NCI-H2196 (cell line): ENCODE results near the gene VCAN.

Source experiments
- DNase-seq: peaks from one replicate; lab custom pipeline; 2025; ENCODE audit not compliant: unreplicated experiment; lab: John Stamatoyannopoulos, UW

VCAN gene

DNA sequence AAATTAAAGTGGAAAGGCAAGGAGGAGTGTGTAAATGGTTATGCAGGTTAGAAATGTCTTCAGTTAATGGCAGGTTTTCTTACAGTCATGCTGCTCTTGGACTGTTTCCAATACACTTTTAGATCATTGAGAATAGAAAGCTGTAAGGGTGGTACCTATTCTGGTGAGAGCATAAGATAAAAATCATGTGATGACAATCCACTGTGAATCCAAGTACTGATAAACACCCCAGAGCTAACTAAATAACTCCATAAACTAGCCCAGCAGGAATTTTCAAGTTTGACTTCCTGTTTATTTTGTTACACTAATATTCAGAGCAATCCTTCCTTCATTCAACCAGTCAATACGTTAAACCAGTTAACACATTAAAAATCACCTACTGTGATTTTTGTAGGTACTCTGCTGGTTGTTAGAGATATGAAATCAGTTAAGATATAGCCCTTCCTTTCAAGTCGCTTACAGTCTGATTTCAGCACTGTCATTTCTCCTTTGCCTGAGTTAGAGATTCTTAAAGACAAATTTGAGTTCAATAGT lies 22.6 kb downstream of the VCAN start:
- DNase-seq, result no peak

DNA sequence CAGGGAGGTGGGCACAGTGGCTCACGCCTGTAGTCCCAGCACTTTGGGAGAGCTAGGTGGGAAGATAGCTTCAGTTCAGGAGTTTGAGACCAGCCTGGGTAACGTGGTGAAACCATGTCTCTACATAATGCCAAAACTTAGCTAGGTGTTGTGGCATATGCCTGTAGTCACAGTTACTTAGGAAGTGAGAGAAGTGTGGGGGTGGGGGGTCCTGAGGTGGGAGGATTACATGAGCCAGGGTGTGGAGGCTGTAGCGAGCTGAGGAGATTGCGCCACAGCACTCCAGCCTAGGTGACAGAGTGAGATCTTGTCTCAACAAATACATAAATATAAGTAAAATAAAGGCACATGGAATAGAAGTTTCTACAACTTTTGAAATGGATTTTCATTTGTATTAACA lies 23.1 kb downstream of the VCAN start:
- DNase-seq, result no peak

DNA sequence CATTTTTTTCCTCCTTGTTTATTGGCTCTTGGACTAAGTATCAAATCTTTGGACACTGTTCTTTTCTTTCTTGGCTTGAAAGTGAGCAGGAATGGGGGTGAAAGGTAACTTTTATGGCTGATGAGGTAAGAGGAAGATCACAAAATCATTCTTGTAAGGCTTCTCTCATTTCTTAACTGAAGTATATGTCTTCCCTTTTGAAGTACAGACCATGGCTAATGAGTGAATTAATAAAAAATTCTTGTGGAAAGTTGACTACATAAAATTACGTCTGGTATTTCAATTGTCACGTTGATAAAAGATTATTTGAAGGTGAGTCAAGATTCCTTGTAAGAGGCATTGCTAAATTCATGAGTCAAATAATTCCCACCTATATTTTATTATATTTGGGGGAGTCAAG lies 25.1 kb downstream of the VCAN start:
- no peak for DNase-seq

DNA sequence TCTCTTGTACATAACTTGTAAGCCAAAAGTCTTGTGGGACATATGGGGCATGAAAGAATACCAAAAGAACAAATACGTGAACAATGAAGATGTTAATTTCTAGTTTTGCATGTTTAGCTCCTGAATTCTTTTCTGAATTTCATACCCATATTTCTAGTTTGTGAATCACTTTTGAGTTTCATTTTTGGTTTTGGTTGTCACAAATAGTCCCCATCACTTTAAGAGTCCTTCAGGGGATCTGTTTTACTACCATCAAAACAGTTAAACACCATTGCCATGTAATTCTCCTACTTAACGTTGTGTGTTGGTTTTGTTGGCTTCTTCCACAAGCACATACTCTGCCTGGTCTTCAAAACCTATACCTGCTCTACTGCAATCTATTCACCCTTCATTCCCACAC lies 27.0 kb downstream of the VCAN start:
- no peak for DNase-seq

DNA sequence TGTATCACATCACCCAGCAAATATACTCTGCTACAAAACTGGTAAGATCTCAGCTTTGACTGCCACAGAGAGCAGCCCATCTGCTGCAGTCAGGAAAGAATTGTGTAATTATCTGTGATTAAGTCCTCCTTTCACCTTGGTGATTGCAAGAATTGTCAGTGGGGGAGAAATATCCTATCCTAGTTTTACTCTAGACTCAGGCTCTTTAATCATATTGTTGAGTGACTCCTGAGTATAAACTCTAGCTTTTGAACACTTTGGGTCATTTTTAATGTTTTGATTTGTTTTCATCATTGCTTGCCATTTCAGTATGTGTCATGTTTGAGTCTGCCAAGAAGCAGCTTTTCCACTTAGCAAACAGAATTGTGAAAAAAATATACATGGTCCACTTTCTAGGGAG lies 32.1 kb downstream of the VCAN start:
- no peak for DNase-seq

DNA sequence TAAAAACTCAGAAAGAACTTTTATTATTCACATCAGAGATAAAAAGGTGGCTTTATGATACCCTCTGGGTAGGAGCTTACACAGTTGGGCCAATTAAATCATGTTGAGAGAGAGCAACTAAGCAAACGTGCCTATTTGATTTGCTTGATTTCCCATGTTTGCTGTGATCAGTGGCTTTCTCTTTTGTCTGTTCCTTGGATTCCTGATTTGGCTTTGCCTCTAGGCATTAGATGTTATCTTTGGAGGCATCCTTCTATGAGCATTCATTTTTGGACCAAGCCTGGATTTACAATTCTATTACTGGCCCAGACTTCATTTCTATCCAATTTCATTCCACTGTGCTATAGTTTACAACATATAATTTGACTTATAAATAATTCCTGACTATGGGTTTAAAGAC lies 35.9 kb downstream of the VCAN start:
- no peak for DNase-seq

DNA sequence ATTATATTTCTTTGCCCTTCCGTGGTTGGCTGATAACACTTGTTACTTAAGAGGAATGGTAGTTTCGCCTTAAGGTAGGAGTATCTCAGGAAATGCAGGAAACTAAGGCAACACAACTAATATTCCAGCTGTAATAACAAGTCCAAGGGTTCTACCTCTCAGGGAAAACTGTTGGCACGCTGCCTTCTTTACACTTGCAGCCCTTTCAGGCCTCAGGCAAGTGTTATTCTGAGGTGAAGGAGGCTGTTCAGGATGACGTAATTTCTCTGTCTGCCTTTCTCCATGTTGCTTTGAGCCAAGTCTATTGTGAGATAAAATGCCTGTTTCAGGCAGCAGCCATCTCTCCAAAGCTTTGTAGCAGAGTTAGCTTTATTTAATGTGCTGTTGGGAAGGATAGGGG lies 38.0 kb downstream of the VCAN start:
- DNase-seq, result no peak

DNA sequence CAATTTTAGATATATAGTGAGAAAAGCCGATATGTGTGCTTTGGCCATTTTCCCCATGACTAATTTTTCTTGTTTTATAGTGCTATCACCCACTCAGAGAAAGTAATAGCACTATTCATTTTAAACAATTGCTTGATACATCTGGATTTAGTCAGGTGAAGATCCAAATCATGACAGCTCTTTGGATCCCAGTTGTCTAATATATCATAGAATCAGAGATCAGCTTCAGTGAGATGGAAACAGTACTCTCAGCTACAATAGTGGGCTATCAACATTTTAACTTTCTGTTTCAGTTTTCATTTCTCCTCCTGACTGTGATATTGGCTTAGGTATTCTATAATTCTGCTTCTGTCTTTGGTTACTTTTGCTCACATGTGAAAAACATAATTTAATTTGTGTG lies 38.7 kb downstream of the VCAN start:
- no peak for DNase-seq

DNA sequence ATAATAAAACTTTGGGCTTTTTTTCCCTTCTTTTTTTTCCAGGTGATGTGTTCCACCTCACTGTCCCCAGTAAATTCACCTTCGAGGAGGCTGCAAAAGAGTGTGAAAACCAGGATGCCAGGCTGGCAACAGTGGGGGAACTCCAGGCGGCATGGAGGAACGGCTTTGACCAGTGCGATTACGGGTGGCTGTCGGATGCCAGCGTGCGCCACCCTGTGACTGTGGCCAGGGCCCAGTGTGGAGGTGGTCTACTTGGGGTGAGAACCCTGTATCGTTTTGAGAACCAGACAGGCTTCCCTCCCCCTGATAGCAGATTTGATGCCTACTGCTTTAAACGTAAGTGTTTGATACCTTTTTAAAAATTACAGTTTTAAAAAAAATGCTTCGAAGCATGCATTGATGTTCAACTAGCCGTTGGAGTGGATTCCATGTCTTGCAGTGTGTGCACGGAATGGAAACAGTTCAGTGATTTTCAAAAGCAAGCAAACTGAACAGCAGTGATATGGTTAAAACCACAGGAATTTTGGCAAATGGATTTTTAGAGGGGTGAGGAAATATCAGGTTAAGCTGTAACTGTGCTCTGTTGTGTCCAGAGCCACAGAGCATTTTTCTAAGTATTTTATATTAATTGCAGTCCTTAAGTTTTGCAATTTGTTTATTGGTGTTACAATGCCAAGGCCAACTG lies 40.7 kb downstream of the VCAN start:
- DNase-seq, result no peak

DNA sequence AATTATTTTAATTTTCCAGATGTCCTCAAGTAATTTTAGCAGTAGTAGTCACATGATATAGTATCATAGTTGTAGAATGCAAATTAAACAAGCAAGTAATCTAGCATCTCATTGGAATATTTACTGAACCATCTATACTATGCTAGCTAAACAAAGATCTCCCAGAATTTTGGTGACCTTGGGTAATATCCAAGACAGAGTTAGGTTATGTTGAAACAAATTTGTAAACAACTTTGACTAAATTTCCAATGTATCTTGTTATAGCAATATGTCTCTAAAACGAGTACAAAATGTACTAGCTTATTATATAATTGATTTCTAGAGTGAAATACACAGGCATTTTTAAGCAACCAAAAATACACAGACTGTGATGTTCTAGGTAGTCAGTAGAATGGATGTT lies 41.5 kb downstream of the VCAN start:
- no peak for DNase-seq

DNA sequence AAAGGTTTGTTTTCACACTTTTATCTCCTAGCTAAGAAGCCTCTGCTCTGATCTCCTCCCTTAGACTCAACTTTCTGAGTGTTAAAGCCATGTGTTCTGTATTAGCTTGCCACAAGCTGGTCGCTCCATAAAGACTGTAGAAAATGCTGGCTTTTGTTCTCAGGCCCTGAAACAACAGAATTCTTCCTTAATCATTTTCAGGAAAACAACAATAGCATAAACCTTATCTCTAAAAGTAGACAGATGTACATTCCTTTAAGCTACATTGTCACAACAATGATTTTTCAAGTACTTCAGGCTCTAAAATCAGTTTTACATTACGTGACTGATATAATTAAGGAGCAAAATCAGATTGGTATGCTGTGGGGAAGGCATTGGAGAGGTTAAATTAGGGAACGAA lies 41.9 kb downstream of the VCAN start:
- no peak for DNase-seq

DNA sequence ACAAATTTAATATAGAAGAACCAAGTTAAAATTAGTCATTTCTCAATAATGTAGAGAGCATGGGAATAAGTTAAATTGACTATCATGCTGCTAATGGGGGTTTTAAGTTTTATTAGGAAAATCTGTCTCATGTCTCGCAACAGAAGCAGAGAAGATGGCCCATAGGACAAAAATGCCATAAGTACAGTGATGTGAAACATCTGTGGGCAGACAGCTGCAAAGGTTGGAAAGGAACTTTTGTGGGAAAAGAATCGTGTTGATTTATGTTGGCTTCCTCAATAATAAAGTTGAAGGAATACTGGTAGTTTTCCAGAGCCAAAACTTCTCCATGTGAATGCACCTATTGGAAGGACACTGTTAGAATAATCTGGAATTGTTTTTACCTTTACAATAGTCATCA lies 44.8 kb downstream of the VCAN start:
- DNase-seq, result no peak

DNA sequence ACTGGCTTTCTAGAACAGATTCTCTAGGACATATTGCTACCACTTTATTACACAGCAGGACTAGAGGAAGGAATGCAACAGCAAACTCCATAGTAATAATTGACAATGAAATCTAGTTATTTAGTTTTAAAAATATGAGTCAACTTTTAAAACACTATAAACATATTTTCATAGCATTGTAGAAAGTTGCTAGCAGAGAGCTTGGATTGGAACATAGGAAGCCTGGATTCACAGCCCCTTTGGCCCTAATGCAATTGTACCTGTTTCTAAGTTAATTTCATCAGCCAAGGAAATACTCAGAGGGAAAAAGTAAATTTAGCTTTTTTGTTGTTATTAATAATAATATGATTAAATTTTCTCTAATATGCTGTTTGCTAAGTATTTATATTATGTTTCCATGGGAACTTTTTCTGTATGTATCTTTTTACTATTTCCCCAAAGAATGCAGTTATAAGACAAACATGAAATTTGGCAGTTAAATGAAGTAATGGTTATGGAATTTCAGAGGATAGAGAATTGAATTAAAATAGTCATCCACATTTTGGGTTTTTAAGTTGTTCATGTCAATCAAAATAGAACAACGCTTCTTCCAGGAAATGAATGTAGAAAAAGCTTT lies 45.6 kb downstream of the VCAN start:
- DNase-seq, result no peak

DNA sequence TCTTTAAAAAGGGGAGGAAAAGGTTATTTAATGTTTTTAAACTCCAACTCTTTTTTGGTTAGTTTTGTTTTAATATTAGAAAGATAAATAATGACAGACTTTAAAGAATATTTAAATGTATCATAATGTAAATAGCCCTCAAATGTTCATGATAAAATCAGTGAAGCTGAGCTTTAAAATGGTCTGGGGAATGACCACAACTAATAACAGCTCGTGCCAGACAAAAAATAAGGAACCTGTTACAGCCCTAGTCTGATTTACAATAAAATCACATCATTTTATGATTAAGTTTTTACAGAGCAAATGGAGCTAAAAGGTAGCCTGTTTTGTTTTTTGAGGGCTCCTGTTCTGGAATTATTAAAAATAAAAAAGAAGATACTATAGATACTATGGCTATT lies 46.1 kb downstream of the VCAN start:
- no peak for DNase-seq

DNA sequence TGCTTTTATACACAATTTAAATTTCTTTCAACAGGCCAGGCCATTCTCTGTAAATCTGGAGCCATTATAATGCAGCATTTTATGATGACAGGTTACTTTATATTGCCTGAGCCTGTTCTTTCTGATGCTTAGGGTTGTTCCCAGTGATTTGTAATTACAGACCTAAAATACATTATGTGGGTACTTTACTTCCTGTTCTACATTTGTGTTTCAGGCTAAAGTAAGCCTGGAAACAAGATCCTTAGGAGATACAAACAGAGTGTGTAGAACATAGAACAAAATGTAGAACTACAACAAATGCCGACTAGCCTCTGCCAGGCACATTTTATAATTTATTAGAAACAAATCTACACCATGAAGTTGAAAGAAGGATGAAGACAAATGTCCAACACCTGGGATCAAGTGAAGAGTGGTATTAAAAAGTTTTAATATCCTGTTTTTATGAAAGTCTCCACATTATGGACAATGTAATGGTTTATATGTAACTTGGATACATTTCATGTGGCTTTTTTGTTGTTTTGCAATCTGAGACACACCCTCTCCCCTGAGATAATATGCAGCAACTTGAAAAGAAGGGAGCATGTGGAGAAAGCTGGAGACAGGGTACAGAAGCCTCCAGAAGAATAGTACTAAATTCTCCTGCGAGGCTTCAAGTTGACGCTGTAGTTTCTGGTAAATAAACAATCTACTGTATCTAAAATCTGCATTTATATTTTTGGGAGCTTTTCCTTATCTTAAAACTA lies 46.9 kb downstream of the VCAN start:
- no peak for DNase-seq

DNA sequence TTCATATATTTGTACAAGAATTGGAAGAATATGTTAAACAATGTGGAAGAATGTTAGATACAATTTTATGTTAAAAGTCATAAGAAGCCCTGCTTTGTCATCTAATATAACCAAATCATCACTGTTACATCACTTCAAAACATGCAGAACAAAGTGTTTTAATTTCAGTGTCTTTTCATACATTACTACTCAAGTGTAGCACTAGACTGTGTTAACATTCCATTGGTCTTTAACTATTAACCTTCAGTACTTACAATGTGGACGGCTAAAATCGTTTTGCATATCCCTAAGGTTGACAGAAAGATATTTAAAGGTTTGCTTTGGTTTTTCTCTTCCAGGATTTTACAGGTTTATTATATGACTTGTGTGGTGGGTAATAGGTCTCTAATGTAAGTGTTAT lies 50.9 kb downstream of the VCAN start:
- DNase-seq, result no peak

DNA sequence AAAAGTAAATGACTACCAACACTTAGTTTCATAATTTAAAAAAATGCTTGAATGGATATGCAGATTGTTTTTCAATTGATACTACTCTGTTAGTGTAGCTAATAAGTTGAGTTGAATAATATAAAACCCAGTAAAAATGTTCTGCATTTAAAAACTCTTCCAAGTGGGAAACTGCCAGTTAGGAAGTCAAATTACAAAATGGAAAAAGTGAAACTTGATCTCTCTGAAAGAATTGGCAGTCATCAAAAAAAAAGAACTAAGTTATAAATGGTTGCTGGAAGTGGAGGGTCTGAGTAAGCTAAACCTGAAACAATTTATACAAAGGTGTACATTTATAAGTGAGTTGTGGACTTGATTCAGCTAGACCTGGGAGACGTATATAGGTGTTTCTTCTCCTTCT lies 52.4 kb downstream of the VCAN start:
- DNase-seq, result no peak

DNA sequence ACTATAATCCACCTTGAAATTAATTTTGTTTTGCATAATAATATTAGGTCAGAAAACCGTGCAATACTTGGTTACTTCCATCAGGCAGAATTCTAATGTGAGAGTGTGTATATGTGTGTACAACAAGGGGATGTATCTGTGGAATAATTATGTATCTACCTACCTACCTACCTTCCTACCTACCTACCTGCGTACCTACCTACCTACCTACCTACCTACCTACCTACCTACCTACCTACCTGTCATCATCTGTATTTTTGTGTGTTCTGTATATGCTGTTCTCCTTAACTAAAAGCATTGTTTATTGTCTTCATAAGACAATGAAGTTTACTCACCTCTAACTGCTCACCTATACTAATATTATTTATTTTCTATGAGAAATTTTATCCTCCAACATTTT lies 52.8 kb downstream of the VCAN start:
- no peak for DNase-seq

DNA sequence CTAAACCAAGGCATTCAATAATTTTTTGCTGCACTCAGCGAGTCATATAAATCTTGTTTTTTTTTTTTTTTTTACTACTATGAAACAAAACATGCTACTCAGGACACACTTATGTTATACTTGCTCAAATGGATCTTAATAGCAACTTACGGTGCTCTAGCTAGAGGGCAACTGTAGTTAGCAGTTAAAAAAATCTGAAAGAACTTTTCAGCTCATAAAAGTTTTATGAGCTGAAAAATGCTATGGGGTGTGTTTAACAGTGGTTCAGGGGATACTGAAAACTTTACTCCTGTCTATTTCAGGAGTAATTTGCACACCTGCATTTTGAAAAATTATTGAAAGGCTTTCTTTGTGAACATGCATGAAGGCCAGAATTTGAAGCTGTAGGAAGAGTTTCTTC lies 53.4 kb downstream of the VCAN start:
- no peak for DNase-seq

DNA sequence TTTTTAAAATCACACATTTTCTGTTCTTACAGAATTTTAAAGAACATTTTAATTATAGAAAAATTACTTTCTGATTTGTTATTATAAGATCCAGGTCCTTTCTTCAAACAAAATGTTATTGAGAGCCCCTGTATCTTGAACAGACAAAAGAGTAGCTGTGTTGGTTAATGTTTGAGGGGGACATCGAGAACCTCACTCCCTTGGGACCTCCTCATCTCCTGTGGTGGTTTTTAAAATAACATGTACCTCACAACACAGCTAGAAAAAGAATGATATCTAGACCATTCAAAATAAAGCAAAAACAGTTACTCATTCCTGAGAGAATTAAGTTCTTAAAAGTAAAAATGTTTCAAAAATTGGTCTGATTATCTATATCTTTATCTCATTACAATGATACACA lies 54.7 kb downstream of the VCAN start:
- no peak for DNase-seq

DNA sequence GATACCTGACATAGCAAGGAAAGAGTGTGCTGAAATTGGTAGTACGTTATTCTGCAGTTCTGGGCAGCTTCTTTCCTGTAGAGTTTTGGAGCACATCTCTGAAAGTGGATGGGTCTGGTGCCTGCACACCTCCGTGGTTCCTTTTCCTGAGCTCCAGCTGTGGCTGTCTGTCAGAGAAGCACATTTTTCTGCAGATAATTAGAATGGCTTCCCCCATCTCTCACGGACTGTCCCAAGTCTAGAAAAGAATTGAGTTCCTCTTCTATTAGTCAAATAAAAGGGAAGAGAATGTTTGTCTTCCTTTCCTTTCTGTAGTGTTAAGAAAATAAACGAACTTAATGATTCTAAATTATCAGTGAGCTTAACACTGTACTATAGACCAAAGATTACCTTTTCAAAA lies 55.7 kb downstream of the VCAN start:
- no peak for DNase-seq

DNA sequence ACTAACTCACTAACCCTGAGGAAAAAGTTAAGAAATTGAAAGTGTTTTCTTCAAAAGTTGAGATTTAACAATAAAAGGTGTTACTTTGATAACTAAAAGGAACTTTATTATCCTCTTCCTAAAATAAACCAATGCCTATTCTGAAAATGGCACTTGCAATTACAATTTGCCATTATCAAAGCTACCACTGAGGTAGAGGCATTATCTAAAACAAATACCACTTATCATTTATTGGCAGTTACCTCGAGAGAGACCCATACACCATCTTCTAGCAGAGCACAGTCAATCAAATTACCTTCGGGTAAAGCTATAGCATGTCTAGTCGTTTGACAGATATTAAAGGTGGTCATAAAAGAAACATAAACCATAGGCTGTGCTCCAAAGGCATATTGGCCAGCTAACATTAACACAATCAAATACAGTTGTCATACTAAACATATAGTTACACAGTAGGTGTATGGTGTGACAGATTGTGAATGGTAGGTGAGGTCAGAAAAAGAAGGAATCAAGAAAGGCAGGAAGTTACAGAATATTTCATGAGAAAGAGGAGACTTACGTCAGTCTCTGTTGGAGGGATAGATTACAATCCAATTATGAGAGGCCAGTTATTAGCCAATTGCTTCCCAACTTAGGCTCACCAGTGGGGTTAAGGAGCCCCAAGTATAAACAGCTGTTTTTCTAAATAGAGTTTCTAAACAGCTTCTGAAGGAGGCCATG lies 56.3 kb downstream of the VCAN start:
- DNase-seq, result no peak
